COLO829 (cell line): Measurements from ENCODE around the gene SUSD6.

Source experiments
- DNase-seq: peaks from one replicate; pipeline ENCODE4 v3.0.0; 2012; ENCODE audit warnings: low spot score

Gene SUSD6

GRCh38 chr14:69650948-69651369 is 39.6 kb downstream of the SUSD6 start:
- DNase-seq, result no peak

GRCh38 chr14:69651664-69652063 is 40.3 kb downstream of the SUSD6 start:
- no peak for DNase-seq

GRCh38 chr14:69652942-69653684 is 41.7 kb downstream of the SUSD6 start:
- no peak for DNase-seq

- no peak for DNase-seq
Observed at GRCh38 chr14:69654116-69654515, 42.7 kb downstream of the SUSD6 start.

- DNase-seq, result no peak
Observed at GRCh38 chr14:69657950-69658355, 46.6 kb downstream of the SUSD6 start.

GRCh38 chr14:69658664-69659261 is 47.4 kb downstream of the SUSD6 start:
- no peak for DNase-seq

- no peak for DNase-seq
Observed at GRCh38 chr14:69660344-69661193, 49.2 kb downstream of the SUSD6 start.

- DNase-seq, result no peak
Observed at GRCh38 chr14:69661194-69661537, 49.8 kb downstream of the SUSD6 start.

GRCh38 chr14:69662636-69663299 is 51.4 kb downstream of the SUSD6 start:
- no peak for DNase-seq

GRCh38 chr14:69663300-69663643 is 51.9 kb downstream of the SUSD6 start:
- no peak for DNase-seq

- no peak for DNase-seq
Observed at GRCh38 chr14:69664265-69664664, 52.9 kb downstream of the SUSD6 start.

- DNase-seq, result no peak
Observed at GRCh38 chr14:69664865-69665526, 53.6 kb downstream of the SUSD6 start.

- no peak for DNase-seq
Observed at GRCh38 chr14:69665631-69666030, 54.2 kb downstream of the SUSD6 start.

- DNase-seq, result no peak
Observed at GRCh38 chr14:69666112-69666511, 54.7 kb downstream of the SUSD6 start.

- DNase-seq, result no peak
Observed at GRCh38 chr14:69666690-69667211, 55.4 kb downstream of the SUSD6 start.

- no peak for DNase-seq
Observed at GRCh38 chr14:69667938-69668335, 56.5 kb downstream of the SUSD6 start.

- DNase-seq, result no peak
Observed at GRCh38 chr14:69669375-69669774, 58.0 kb downstream of the SUSD6 start.

- DNase-seq, result no peak
Observed at GRCh38 chr14:69670093-69670492, 58.7 kb downstream of the SUSD6 start.

- no peak for DNase-seq
Observed at GRCh38 chr14:69671365-69672030, 60.1 kb downstream of the SUSD6 start.

- DNase-seq, result no peak
Observed at GRCh38 chr14:69672356-69672755, 61.0 kb downstream of the SUSD6 start.

- no peak for DNase-seq
Observed at GRCh38 chr14:69673104-69673503, 61.7 kb downstream of the SUSD6 start.
